ENCODE results near the gene TRDMT1. TPM values are rescaled to one million over a fixed set of nuclear protein-coding genes. Genes with fewer than 3 reads are reported as not detected.
"Not testable (repeated sequence)": the region's sequence is repeated elsewhere in the genome, so short reads cannot be mapped to it uniquely, and the experiment has no call there.

The TRDMT1 gene
- polyA plus RNA-seq, 1 donor: 16.9 TPM

DNA sequence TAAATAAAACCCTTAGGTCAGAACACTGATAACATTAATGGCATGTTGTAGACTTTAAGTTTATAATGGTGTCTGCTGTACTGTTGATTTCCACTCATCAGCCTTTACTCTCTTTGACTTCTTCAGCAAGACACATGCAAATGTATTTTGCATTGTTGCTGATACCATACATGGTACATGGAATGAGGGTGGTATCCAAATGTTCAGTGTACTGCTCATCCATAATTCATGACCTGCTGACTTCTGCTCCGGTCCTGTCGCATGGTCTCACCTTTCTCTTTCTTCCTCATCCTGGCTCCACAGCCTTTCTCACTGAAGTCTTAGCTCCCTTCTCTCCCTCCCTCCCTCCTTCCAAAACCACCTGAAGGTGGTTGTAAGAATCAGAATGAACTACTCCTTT is 67.2 kb downstream of the TRDMT1 start:
- no peak for DNase-seq

DNA sequence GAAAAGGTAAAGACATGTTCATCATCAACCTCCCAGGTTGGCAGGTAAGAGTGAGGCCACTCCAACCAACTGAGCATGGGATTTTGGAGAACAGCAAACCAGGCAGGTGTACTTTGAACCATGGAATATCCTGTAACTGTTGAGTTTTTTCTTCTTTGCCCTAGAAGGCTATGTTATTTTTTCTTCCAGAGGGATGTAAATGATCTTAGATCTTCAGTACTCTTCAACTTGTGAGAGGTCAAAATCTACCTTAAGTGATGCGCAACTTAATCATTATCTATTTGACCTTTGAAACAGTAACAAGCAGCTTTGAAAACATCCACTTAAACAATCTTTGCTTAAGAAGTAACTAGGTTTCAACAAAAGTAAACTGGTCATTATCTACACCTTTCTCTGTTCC is 71.7 kb downstream of the TRDMT1 start, which contains the start of gene CUBN:
Gene CUBN, minus strand, starts transcription at position 71 of the 400 bp plus-strand sequence. Its CDS starts 46 bp downstream, at position 25.
- no peak for DNase-seq

DNA sequence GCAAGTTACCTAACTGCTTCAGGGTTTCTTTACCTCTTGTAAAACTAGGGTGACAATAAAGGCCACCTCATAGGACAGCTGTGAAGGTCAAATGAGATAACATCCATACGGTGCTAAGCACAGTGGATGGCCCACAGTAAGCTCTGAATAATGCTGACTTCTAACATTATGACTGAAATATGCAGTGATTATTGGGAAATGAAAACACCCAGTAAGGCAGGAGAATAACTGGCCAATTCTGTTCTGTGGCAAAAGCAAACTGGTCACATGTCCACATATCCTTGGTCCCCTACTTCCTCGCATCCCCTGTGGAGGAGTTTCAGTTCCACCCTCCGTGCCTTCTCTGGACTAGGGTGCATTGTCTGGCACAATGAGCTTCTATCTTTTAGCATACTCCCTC is 73.2 kb downstream of the TRDMT1 start:
- DNase-seq: no peak

DNA sequence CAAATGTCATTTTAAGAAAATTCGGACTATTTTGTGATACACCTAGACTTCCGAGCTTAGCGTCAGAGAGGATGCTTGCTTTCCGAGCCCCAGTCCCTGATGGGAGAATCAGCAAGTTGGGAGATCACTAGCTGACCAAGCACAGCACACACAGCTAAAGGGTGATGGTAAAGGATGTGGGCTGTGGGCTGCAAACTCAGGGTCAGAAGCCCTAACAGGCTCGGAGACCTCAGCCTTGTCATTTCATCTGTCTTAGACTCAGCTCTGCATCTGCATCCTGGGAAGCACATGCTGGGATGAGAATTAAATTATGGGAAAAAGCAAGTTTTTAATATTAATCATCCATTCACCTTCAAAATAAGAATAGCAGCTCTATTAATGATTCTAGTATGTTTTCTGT is 75.1 kb downstream of the TRDMT1 start:
- DNase-seq: no peak

DNA sequence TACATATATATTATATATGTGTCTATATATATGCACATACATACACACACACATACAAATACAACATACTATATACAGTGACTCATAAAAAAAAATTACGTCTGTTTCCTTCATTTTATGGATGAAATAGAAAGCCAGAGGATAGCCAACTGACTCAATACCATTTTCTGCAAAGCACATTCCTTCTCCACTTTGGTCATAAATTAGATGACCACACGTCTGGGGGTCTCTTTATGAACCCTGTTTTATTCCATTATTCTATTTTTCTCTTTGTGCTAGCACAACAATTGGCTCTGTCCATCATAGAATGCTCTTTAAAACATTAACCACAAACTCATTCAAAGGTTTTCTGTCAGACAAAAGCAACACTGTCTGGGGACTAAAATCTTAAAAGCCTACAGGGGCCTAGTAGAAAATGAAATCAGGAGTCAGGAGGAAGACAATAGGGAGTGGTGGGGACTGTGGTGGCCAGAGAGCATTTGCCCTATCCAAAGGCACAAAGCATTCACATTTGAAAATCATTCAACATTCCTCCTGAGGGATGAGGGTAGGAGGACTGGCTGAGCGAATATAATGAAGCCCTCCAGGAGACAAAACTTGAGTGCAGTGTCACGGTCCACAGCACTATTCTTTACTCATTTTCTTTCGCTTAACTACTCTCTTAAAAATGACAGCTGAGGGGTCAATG is 76.1 kb downstream of the TRDMT1 start:
- DNase-seq: no peak

DNA sequence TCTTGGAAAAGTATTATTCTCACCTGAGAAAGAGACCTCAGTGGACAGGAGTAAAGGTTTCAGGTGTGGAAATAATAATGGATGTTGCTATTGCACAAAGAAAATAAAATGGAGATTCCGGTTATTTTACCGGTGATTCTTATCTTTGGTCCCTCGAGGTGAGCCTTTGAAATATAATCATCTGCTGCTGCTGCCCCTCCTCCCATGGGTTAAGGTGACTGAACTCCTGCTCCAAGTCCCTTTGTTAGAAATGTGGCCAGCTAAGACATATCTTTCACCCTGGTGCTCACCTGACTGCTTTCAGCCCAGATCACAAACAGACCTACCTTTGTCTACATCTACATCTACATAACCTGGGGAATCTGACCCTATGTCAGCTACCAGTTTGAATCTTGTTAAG is 77.5 kb downstream of the TRDMT1 start:
- no peak for DNase-seq

DNA sequence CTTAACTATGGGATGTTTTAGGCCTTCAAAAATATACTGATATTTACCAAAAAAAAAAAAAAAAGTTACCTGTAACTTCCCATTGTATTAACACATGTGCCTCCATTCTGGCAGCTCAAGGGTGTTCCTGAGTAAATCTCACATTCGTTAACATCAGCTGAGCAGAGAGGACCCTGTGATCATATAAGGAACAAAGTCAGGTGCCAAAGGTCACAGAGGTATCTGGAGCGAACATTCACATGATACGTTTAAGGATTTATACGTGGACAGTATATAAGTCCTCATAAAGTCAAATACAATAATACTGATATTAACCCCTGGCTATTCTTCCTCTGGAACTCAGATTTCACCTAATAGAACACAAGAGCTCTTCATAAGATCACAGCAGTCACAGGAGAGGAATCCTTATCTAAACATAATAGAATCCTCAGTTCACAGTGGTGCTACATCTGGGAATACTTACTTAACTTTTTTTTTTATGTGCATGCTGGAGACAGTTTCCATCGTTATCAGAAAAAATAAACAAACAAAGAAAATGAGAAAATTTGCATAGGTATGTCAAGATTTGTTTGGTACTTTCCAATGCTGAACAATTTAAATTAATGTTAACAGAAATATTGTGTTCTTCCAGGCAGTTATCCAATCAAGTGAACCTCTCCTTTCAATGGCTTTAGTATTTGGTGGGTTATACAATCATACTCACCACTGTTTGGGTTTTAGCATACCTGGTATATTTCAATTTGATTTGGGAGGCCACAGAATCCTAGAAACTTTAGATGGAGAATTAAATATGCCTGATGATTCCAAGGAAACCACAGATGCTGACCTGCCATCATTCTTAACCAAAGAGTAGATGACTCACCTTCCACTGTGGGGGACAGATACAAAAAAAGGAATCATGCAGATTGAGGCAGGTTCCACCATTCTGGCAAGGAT is 78.5 kb downstream of the TRDMT1 start:
- no peak for DNase-seq

DNA sequence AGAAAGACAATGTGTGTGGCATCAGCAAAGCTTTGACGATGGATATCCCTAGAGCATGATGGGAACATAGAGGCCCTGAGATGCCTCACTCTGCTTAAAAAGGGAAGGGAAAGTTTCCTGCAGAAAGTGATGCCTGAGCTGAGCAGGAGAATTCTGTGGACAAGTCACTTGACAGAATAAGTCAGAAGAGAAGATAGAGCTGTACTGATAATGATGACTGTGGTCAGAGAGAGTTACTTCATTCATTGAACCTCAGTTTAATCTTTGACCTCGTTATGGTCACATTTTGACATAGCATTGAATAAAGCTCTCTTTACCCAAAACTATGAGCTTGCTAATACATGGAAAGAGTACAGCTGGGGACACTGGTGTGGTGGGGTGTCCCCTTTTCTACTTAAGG is 79.4 kb downstream of the TRDMT1 start:
- no peak for DNase-seq

DNA sequence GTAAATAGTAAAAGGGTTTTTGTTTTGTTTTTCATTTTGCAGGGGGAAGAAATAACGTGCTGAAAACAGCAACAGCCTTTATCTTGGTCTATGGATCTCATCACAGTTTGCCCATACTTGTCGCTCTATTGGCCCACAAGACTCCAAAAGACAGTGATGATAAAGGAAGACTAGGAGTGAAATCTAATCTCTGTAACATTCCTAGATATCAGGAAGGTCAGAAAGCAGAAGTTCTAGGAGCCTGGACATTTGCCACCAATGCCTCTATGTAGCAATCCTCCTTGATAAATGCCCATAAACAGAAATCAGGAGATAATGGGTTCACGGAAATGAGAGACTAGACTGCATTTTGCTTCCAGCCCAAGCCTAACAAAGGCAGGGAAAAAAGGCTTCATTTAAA is 80.8 kb downstream of the TRDMT1 start:
- no peak for DNase-seq

DNA sequence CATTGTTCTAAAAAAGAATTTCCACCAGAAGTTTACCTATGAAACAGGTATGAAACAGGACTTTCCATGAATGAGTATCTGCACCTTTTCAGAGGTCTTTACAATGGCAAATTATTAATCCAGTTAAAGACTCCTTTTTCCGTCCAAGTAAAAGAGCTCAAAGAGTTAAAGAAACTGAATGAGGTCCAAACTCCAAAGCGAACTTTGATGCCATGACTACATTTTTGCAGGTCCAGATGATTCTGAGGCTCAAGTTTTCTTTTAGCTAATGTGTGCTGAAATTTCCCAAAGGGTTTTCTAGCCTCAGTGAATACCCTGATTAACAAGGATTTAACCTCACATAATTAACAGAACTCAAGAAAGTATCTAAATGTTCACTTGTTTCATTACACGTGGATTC is 81.6 kb downstream of the TRDMT1 start:
- no peak for DNase-seq

DNA sequence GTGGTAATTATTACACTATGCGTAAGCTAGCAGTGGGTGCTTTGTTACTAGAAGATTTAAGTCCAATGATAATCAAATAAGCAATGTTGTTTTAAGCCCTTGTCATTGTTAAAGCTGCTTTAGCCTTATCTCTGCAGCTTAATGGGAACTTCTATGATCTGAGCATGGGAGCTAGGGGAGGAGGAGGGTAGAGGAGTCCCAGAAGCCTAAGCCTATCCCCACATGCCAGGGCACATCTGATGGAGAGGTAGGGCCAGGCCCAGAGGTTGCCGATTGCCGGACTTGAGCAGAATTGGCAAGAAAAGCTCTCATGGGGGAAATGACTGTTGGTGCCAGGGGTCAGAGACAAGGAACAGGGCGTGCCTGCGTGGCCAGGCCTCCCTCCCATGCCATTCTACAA is 85.3 kb downstream of the TRDMT1 start:
- DNase-seq: no peak

DNA sequence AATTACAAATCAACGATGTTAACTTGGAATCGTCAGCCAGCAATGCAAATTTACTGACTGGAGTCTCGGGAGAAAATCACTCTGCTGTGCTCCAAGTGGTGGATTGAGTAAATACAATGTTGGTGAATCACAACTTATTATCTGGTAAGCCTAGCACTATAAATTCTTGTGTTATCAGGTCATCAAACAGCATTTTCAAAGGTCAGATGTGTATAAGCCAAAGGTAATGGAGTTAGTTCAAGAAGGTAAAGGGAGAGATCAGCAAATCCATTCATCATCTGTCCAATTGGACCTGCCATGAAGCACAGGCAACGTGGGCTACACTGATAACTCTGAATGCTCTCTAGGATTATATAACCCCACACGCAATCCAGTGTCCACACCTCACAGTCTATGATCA is 85.8 kb downstream of the TRDMT1 start:
- no peak for DNase-seq

DNA sequence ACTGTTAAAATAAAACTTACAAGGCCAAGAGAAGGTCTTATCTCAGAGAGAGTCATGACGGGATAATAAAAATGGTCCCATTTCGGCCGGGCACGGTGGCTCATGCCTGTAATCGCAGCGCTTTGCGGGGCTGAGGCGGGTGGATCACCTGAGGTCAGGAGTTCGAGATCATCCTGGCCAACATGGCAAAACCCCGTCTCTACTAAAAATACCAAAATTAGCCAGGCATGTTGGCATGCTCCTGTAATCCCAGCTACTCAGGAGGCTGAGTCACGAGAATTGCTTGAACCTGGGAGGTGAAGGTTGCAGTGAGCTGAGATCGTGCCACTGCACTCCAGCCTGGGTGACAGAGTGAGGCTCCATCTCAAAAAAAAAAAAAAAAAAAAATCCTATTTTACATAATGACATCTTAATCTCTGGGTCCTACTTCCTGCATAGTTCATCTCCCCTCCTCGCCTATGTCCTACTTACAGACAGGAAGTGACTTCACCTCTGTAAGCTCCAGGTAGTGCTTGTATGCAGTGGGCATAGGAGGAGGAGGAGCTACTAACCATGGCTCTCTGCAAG is 86.5 kb downstream of the TRDMT1 start:
- DNase-seq: not testable (repeated sequence)

DNA sequence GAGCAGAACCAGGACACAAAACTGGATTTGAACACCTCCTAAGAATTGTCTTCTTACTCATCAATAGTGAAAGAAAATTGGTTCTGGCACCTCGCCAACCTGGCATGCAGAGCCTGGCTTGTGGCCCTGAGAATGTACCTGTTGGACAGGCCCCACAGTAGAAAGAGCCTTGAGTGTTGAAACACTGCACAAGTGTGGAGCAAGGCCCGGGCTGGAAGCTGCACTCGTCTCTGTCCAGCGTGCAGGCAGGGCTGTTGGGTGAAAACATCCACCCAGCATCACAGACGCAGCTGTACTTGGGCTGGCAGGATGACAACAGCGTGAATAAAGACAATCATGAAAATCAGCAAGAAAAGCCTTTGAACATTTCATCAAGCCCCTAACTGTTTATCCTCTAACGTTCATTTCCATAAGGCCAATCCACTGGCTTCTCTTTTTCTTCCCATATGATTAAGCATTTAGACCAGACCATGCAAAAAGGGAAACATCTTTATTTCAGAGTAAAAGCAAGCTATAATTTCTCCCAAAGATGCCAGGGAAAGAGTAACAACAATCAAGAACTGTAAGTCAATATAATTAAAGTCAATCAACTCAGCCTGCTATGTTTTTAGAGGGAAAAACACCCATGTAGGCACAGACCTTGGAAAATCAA is 87.5 kb downstream of the TRDMT1 start:
- DNase-seq: no peak

DNA sequence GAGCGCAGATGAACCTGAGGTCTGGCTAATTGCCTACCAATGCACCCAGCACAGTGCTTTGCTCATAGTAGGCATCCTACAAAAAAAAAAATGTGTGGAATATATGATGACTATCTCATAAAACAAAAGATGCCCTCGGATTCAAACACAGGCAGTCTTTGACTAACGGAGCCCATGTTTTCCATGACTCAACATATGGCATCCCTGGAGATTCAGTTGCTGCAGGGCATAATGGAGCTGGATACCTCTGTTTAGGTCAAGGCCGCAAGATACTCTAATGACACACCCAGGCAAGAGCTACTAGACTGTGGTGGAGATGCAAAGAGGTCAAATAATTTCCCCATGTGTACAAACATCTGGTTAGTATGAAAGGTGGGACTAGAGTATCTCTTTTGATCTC is 88.1 kb downstream of the TRDMT1 start:
- no peak for DNase-seq

DNA sequence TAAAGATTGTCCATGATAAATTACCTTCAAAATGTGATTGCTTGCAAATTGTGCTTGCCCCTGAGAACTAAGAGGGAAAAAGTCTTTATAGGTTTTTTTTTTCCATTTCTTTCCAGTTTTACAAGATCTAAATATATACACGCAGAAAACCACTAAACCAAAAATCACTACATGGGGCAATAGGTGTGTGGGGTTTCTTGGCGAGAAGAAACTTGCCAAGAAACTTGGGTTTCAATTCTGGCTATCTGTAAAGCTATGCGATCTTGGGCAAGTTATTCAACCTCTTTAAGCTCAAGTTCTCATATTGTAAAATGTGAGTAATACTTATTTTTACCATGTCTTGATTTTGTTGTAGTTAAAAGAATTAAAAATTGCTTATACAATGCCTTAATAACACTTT is 88.9 kb downstream of the TRDMT1 start:
- no peak for DNase-seq

DNA sequence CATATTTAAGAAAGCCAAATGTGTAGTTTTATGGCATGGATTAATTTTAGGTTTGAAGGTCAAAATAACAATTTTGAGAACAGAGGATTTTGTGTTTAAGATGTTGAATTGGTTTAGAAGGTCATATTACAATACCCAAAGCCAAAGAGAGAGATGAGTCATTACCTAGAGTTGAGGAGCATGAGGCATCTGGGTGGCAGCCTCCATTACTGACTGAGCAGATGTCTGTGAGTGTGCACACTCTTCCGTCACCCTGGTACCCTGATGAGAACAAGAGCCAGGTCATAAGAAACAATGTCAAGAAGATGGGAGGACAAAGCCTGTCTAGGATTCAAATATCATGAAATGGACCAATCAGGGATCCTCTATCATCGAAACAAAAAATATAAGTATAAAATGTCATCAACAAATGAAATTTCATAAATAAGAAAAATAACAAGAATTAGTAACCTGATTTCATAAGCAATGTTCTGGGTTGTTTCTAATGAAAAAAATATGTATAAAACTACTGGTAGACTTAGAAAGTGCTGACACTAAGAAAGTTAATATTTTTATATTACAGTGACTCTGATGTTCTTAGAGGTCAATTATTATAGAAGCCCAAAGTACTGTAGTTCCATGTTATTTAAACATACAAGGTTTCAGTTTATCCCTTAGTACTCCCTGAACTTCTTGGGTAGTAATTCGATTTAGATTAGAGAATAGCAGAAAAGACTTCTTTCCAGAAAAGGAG is 91.8 kb downstream of the TRDMT1 start:
- DNase-seq: no peak

DNA sequence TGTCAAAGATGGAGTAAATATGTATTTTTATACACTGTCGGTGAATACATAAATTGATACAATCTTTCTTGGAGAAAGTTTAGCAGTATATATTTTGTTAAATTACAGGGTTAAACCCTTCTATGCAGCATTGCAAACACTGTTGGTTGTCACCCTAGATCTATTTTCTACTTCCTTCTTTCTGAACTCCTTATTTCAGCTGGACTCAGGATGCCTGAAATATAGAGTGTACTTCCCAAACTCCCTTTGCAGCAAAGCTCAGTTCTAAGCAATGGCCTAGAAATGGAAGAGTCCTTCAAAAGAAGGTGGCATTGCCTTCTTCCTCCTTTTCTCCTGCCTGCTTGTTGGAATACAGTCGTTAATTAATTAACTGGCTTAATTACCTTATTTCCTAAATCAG is 92.4 kb downstream of the TRDMT1 start:
- no peak for DNase-seq

DNA sequence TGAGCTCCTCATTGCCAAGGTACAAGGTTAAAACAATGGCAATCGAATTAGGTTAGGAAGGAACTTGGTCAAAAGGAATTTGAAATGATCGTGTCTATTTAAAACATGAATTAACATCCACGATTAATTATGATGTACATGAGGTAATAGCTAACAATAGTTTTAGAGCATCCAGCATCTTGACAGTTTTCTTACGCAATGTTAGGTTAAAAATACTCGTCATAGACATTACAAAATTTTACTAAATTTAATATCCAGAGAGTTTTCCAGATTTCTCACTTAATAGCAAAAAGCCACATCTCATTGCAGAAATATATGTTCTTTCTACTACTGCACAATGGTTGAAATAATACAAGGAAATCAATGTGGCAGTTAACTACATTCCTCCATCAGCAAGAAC is 94.5 kb downstream of the TRDMT1 start:
- DNase-seq: no peak

DNA sequence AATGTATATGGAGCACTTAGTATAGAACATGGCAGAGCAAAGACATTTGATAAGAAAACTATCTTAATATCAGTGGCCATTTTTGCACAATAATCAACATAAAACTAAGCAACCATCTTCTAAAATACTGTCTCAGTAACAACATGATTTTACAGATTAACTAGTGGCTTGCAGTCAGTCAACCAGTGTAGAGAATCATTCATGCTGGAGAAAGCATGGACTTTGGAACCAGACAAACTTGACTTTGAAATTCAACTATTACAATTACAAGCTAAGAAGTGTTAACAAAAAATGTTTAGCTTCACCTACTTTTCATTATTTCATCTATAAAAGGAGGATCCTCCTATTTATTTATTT is 99.6 kb downstream of the TRDMT1 start:
- DNase-seq: no peak

DNA sequence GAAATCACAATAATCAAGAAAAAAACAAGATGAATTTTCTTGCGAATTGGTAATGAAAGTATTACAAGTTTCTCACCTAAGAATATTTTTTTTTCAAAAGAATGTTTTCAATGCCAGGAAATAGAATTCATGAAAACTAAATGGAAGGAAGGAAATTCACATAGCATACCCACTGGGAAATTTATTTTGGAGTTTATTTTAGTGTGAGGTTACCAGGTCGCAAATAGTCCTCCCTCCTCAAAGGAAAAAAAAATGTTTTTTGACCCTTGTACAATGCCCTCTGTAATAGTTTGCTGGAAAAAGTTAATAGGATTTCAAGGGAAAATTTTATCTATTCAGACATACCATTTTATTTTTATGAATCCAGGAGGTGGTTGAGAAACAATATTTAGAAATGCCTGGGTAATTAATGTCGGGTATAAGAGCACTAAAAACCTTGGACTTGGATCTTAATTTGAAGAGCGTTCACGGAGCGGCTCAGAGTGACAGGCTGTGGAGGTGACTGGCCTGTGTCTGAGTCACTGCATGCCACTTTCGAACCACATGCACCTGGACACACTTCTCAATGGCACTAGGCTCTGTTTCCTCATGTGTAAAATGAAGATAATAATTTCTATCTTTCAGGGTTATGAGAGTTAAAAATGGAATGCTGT is 100.1 kb downstream of the TRDMT1 start:
- DNase-seq: no peak

Data from left kidney (tissue), 2 donors.